Spinal cord (tissue), 10 donors: ENCODE measurements around the gene FAM227B. TPM values are rescaled to one million over a fixed set of nuclear protein-coding genes. Genes with fewer than 3 reads are reported as not detected.
"Not testable (repeated sequence)": the region's sequence is repeated elsewhere in the genome, so short reads cannot be mapped to it uniquely, and the experiment has no call there.

Experiments used
- DNase-seq, 6 donors: peaks; one replicate each; pipeline versions ENCODE4 v3.0.0 to v3.0.0-alpha.2; 2013 to 2015; ENCODE audit warnings: low spot score in 6 of 6, low read depth in 4 of 6
- H3K27ac ChIP-seq: one replicate; pipeline ENCODE4 v1.5.1; 2013; ENCODE audit warnings: low read depth, low read length, control low read depth
- H3K27me3 ChIP-seq: one replicate; pipeline ENCODE4 v1.6.1; 2013; ENCODE audit warnings: low read length; ENCODE audit not compliant: control insufficient read depth, insufficient read depth
- H3K36me3 ChIP-seq: one replicate; pipeline ENCODE4 v1.6.1; 2013; ENCODE audit warnings: low read length; ENCODE audit not compliant: control insufficient read depth, insufficient read depth
- H3K4me1 ChIP-seq: one replicate; pipeline ENCODE4 v1.6.1; 2013; ENCODE audit warnings: low read length; ENCODE audit not compliant: control insufficient read depth, insufficient read depth
- H3K4me3 ChIP-seq: one replicate; pipeline ENCODE4 v1.5.1; 2013; ENCODE audit warnings: low read depth, low read length, control low read depth
- H3K9me3 ChIP-seq: one replicate; pipeline ENCODE4 v1.6.1; 2013; ENCODE audit warnings: low read length; ENCODE audit not compliant: control insufficient read depth, insufficient read depth
- WGBS: methylation state at CpG from one replicate; pipeline ENCODE4 v1.1.5; 2013; ENCODE audit warnings: missing lambda C conversion rate; ENCODE audit not compliant: insufficient coverage; 5-methylcytosine and 5-hydroxymethylcytosine counted together
- polyA plus RNA-seq, 2 donors: library from polyadenylated mRNA; unstranded; fragments of 120-200 nt; gene quantifications; one replicate each; pipeline ENCODE4 v1.2.1, GENCODE V29; 2013; ENCODE audit not compliant: insufficient read length in 2 of 2
- total RNA-seq, 2 donors: library from RNA; depleted of rRNA in 1 of 2; stranded (reverse); fragments of 120-200 nt in 1 of 2; fragments of >200 nt in 1 of 2; gene quantifications; one replicate each; pipeline versions ENCODE4 v1.2.3 to v1.2.4, GENCODE V29; 2013 to 2014
- donor health status: healthy.

Gene FAM227B
- total and polyA plus RNA-seq, 4 donors = 6.2 to 12.9 (median 8.0) TPM

GRCh38 chr15:49621401-49621811 is 788 bp upstream of the FAM227B start:
- peak in 1 of 6 donors; percentile 55 for DNase-seq
- H3K27ac ChIP-seq = peak overlapping the region; percentile 96
- H3K9me3 ChIP-seq = no peaks in the 10 kb centered on the region
- H3K27me3 ChIP-seq = no peaks in the 10 kb centered on the region
- no peaks in the 10 kb centered on the region for H3K4me1 ChIP-seq
- peak overlapping the region; percentile 93 for H3K4me3 ChIP-seq
- no peaks in the 10 kb centered on the region for H3K36me3 ChIP-seq
- WGBS = 23% methylated on average over 4 of the region's 8 CpGs

- peak overlapping the region; percentile 93 for H3K4me3 ChIP-seq
- no peaks in the 10 kb centered on the region for H3K27me3 ChIP-seq
- peak in 1 of 6 donors; percentile 24 for DNase-seq
- peak overlapping the region; percentile 96 for H3K27ac ChIP-seq
- H3K4me1 ChIP-seq = no peaks in the 10 kb centered on the region
- WGBS = no CpG with 5 or more reads among the region's 6 CpGs
- peaks cover 3% of the 10 kb centered on the region for H3K9me3 ChIP-seq
- no peaks in the 10 kb centered on the region for H3K36me3 ChIP-seq
Measured at GRCh38 chr15:49620199-49620598, 419 bp downstream of the FAM227B start.

- H3K27ac ChIP-seq = no peak overlapping the region
- H3K9me3 ChIP-seq = peaks cover 3% of the 10 kb centered on the region
- no peak overlapping the region for H3K4me3 ChIP-seq
- DNase-seq = no peak
- H3K4me1 ChIP-seq = no peaks in the 10 kb centered on the region
- no peaks in the 10 kb centered on the region for H3K36me3 ChIP-seq
- H3K27me3 ChIP-seq = no peaks in the 10 kb centered on the region
- WGBS = 100% methylated on average over 3 of the region's 3 CpGs
Measured at GRCh38 chr15:49619226-49619625, 1.4 kb downstream of the FAM227B start.

- not testable (repeated sequence) for H3K27ac ChIP-seq, H3K4me3 ChIP-seq, H3K4me1 ChIP-seq, H3K36me3 ChIP-seq, DNase-seq, H3K9me3 ChIP-seq, H3K27me3 ChIP-seq
- WGBS = no CpG with 5 or more reads among the region's 3 CpGs
Measured at GRCh38 chr15:49612240-49612639, 8.4 kb downstream of the FAM227B start.

- Histone ChIP-seq H3K27ac (no peak overlapping the region), H3K4me1 (no peaks in the 10 kb centered on the region), H3K9me3 (no peaks in the 10 kb centered on the region), H3K4me3 (no peak overlapping the region), H3K27me3 (no peaks in the 10 kb centered on the region), H3K36me3 (peaks cover 5% of the 10 kb centered on the region)
- no CpG with 5 or more reads among the region's 2 CpGs for WGBS
- DNase-seq = no peak
Measured at GRCh38 chr15:49610157-49610918, 10.3 kb downstream of the FAM227B start.

GRCh38 chr15:49606594-49606993 is 14.0 kb downstream of the FAM227B start:
- H3K9me3 ChIP-seq = peaks cover 9% of the 10 kb centered on the region
- no peak overlapping the region for H3K4me3 ChIP-seq
- peaks cover 7% of the 10 kb centered on the region for H3K36me3 ChIP-seq
- no peaks in the 10 kb centered on the region for H3K4me1 ChIP-seq
- H3K27ac ChIP-seq = no peak overlapping the region
- DNase-seq = no peak
- no peaks in the 10 kb centered on the region for H3K27me3 ChIP-seq

GRCh38 chr15:49605588-49605987 is 15.0 kb downstream of the FAM227B start:
- Histone ChIP-seq H3K4me1 (no peaks in the 10 kb centered on the region), H3K9me3 (peaks cover 9% of the 10 kb centered on the region), H3K4me3 (no peak overlapping the region), H3K36me3 (peaks cover 7% of the 10 kb centered on the region), H3K27ac (no peak overlapping the region), H3K27me3 (no peaks in the 10 kb centered on the region)
- DNase-seq = no peak
- WGBS = no CpG with 5 or more reads among the region's 2 CpGs

- Histone ChIP-seq H3K27me3 (no peaks in the 10 kb centered on the region), H3K4me1 (no peaks in the 10 kb centered on the region), H3K9me3 (peaks cover 9% of the 10 kb centered on the region), H3K36me3 (peaks cover 7% of the 10 kb centered on the region), H3K27ac (no peak overlapping the region), H3K4me3 (no peak overlapping the region)
- 100% methylated on average over 2 of the region's 2 CpGs for WGBS
- DNase-seq = no peak
Measured at GRCh38 chr15:49604625-49605409, 15.8 kb downstream of the FAM227B start.

GRCh38 chr15:49592829-49593316 is 27.7 kb downstream of the FAM227B start:
- not testable (repeated sequence) for H3K36me3 ChIP-seq, DNase-seq, H3K27me3 ChIP-seq, H3K4me1 ChIP-seq, H3K4me3 ChIP-seq, H3K9me3 ChIP-seq, H3K27ac ChIP-seq
- WGBS = 99% methylated on average over 12 of the region's 12 CpGs

- Histone ChIP-seq H3K4me3 (no peak overlapping the region), H3K27ac (no peak overlapping the region)
Measured at GRCh38 chr15:49589030-49589429, 31.6 kb downstream of the FAM227B start.

More at GRCh38 chr15:49589030-49589429, 31.6 kb downstream of the FAM227B start:
- Histone ChIP-seq H3K36me3 (no peaks in the 10 kb centered on the region), H3K9me3 (peaks cover 2% of the 10 kb centered on the region), H3K4me1 (no peaks in the 10 kb centered on the region), H3K27me3 (no peaks in the 10 kb centered on the region)
- no peak for DNase-seq
